Measurements from ENCODE around the gene FFAR3. TPM values are rescaled to one million over a fixed set of nuclear protein-coding genes. Genes with fewer than 3 reads are reported as not detected.
"Not testable (repeated sequence)": the region's sequence is repeated elsewhere in the genome, so short reads cannot be mapped to it uniquely, and the experiment has no call there.

FFAR3 gene
- polyA plus RNA-seq, 10 donors = 0.13 to 0.28 (median 0.21) TPM; not detected in 5

DNA sequence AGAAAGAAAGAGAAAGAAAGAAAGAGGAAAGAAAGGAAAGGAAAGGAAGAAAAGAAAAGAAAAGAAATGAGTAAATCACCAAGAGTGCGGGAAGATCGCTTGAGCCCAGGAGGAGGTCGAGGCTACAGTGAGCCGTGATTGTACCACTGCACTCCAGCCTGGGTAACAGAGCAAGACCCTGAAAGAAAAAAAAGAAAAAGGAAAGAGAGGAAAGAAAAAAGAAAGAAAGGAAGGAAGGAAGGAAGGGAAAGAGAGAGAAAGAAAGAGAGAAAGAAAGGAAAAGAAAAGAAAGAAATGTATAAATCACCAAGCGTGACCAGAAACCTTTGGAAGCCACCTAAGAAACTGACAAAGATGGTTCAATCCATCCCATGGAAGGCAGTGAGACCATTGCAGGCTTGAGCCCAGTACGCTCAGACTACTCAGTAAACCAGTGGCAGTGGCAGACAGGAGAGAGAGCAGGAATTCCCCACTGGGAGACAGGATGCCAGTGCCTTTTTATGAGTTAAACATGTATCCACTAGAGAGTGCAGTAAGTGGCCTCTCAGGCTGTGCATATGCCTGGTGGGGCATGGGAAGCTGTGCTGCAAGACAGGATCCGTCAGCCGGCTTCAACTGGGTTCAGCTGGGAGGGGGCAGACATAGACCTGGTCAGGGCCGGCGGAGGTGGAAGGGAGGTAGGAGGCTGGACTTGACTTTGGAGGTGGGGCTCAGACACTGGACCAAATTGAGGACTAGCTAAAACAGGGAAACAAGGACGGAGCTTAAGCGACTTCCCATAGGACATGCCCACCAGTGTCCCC, 17.4 kb downstream of the FFAR3 start:
- no peak for DNase-seq

DNA sequence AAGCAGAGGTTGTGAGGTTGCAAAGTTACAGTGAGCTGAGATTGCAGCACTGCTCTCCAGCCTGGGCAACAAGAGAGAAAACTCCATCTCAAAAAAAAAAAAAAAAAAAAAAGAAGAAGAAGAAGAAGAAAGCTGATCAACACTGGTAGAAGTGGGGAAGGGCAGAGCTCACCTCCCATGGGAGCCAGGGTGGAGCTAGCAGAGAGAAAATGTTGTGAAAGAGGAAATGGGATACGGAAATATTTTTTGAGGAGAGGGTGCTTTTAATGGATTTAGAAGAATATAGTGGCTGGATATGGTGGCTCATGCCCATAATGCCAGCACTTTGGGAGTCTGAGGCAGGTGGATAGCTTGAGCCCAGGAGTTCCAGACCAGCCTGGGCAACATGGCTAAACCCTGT, 19.4 kb downstream of the FFAR3 start:
- no peak for DNase-seq

DNA sequence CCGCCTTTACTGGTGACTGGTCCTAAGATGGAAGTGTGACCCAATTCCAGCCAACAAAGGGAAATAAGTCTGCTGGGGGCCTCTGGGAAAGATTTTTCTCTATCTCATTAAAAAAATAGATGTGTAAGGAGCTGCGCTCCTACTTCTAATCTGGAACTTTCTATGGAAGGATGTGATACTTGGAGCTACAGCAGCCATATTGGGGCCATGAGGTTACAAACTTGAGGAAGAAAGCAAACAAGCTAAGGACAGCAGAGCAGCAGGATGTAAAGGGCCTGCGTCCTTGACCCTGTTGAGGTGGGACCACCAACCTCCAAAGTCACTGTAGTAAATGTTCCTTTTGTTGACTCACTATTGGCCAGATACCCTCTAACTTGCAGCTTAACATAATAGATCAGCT, 20.1 kb downstream of the FFAR3 start:
- DNase-seq = no peak

DNA sequence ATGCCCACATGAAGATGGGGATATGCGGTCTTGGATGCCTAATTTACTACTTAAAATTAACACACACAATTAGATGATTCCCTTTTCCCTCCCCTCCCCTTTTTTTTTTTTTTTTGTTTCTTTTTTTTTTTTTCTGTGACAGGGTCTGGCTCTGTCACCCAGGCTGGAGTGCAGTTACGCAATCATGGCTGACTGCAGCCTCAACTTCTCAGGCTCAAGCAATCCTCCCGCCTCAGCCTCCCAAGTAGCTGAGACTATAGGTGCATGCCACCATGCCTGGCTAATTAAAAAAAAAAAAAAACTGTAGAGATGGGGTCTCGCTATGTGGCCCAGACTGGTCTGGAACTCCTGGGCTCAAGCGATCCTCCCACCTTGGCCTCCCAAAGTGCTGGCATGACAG, 21.3 kb downstream of the FFAR3 start:
- not testable (repeated sequence) for DNase-seq

DNA sequence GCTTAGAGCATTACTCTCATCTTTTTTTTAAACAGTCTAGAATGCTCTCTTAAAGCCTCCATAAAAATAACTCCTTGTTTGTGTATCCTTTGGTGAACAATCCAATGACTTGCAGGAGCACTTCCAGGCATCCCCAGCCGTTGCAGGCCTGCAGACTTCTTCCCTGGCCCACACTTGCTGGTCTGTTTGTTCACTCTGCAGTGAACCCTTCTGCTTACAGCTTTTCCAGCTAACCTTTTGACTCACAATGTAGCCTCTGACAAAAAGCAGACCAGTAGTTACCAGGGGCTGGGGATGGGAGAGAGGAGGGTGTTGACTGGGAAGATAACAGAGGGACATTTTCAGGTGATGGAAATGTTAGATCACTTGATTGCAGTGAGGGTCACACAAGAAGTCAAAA, 21.7 kb downstream of the FFAR3 start:
- no peak for DNase-seq

DNA sequence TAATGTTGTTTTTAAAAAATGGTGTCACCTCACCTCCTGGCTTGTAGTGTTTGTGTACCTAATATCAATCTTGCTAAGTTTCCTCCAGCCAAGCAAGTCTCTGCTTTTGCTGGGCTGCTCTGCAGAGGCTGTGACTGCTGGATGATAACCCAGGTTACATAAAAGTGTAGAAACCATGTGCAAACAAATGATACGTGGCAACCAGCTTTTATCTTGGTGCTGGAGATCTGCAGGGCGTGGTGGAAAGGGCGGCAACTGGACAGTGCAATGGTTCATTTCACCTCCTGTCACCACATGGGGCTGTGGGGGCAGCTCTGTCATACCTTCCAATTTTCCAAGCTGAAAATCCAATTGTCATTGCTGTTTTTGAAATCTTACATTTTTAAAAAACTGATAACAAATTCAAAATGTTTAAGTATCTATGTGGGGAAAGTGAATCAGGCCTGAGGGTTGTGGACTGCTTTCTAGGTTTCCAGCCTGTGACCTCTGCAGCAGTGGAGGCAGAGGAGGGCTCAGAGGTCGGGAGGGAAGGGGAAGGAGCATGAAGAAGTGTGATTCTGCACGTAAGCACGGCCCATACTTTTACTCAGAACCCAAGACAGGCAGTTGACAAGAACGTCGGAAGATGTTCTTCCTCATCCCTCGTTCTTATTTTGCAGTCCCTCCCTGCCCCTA, 22.3 kb downstream of the FFAR3 start:
- DNase-seq = no peak

DNA sequence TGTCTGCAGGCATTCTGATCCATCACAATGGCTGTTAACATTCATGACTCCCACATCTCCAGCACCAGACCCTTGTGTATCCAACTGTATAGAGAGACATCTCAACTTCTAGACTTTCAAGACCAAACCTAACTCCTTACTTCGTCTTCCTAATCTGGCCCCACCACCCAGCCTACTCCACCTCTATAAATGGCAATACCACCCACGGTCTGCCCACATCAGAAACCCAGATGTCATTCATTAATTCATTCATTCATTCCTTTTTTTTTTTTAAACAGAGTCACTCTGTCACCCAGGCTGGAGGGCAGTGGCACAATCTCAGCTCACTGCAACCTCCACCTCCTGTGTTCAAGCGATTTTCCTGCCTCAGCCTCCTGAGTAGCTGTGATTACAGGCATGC, 23.1 kb downstream of the FFAR3 start:
- DNase-seq = no peak

DNA sequence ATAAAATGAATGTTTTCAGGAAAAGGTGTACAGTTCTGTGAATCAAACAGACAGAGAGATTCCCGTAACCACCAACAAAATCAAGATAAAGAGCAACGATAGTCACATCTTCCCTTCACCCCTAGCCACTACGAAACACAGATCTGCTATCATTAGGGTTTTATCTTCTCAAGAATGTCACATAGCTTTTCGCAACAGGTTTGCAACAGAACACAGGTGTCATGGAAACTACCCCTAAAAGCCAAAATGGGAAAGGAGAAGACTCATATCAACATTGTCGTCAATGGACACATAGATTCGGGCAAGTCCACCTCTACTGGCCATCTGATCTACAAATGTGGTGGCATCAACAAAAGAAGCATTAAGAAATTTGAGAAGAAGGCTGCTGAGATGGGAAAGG, 23.7 kb downstream of the FFAR3 start:
- no peak for DNase-seq

DNA sequence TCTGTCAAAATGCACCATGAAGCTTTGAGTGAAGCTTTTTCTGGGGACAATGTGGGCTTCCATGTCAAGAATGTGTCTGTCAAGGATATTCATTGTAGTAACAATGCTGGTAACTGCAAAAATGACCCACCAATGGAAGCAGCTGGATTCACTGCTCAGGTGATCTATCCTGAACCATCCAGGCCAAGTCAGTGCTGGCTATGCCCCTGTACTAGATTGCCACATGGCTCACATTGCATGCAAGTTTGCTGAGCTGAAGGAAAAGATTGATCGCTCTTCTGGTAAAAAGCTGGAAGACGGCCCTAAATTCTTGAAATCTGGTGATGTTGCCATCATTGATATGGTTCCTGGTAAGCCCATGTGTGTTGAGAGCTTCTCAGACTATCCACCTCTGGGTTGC, 25.3 kb downstream of the FFAR3 start:
- DNase-seq = no peak

DNA sequence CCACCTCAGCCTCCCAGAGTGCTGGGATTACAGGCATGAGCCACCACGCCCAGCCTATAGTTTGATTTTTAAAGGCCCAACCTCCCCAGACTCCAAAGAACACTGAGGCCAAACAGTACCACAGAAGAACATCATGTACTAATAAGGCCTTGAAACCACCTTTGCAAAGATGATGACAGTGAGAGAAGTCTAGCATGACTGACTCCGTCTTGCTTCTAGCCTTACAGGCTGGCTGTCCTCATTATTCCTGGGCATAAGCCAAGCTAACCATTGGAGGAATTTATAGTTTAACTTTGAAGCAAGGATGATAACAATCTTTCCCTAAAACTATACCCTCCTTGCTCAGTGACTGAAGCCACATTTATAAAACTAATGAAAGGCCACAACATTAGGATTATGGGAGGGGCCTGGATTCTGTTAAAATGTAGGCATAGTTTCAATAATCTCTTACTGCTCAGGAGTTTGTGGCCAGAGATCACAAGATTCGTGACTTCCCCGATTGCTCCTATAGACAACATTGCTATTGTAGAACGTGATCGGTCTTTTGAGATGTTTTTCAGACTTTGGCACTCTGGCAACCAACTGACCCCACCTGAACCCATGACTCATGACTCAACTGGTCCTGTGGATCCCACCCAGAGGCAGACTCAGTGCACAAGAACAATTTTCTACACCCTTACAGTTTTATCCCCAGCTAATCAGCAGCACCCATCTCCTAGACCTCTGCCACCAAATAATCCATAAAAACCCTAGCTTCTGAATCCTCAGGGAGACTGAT, 30.2 kb downstream of the FFAR3 start:
- DNase-seq = no peak

DNA sequence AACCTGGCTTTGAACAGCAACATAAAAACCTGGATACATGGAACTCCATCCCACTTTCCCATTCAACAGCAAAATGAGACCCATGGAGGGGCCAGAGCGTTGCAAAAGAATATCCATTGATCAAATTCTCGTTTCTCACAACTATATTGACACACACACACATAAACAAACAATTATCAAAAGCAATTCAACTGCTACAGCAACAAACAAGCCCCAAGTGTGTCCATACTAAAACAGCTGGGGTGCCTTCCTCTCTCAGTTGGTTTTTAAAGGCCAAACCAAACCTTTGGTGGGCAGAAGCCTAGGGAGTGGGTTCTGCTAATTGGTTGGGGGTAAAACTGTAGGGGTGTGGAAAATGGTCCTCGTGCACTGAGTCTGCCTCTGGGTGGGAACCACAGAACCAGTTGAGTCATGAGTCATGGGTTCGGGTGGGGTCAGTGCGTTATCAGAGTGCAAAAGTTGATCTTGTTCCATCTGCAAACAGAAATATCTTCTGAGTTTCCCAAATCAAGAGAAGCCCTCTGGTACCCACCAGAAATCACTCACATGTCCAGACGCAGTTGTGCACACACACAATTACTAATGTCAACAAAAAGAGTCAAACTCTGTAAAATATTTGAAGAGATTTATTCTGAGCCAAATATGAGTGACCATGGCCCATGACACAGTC, 31.1 kb downstream of the FFAR3 start:
- no peak for DNase-seq

DNA sequence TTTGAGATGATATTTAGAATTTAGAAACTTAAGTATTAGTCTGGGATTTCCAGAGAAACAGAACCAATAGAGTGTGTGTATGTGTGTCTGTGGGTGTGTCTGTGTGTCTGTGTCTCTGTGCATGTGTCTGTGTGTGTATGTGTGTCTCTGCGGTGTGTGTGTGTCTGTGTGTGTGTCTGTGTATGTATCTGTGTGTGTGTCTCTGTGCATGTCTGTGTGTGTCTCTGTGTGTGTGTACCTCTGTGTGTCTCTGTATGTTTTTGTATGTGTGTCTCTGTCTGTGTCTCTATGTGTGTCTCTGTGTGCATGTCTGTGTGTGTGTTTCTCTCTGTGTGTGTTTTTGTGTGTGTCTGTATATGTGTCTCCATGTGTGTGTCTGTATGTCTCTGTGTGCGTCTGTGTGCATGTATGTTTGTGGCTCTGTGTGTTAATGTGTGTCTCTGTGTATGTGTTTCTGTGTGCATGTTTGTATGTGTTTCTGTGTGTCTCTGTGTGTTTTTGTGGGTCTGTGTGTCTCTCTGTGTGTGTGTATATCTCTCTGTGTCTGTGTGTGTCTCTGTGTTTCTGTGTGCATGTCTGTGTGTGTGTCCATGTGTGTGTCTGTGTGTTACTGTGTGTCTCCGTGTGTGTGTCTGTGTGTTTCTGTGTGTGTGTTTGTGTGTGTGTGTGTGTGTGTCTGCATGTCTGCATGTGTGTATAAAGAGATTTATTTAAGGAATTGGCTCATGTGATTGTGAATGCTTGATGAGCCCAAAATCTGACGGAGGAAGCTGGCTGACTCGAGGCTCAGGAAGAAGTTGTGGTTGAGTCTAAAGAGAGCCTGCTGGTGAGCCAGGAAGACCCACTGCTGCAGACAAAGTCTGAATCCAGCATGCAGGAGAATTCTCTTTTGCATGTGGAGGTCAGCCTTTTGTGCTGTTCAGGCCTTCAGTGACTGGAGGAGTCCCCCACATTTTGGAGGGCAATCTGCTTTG, 34.8 kb downstream of the FFAR3 start:
- DNase-seq = no peak

DNA sequence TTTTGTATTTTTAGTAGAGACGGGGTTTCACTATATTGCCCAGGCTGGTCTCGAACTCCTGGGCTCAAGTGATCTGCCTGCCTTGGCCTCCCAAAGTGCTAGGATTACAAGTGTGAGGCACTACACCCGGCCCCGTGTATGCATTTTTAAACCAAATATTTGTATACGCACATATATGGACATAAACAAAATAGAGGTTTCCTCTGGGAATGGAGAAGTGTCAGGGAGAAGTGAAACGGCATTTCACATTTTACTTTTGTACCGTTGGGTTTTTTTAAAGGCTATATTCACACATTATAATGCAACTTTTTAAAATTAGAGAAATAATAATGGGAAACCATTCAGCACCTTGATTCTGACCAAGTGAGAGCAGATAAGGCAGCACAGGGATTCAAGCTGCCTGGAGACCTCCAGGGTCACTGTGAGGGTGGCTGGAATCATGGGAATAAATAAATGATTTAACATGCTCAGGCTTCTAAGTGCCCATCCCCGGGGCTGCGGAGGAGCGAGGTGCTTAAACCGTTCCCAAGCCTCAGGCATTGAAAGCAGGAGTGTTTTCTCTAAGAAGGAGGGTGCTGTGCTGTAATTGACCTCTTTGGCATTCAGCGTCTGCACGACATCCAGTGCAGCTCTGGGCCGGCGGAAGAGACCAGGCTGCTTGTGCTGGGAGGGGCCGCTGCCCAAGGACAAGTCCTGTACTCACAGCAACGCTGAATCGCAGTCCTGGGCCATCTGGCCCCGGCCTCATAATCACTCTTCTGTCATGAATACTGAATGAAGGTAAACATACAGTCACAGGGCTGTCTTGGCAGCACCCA, 37.3 kb downstream of the FFAR3 start:
- DNase-seq = no peak

DNA sequence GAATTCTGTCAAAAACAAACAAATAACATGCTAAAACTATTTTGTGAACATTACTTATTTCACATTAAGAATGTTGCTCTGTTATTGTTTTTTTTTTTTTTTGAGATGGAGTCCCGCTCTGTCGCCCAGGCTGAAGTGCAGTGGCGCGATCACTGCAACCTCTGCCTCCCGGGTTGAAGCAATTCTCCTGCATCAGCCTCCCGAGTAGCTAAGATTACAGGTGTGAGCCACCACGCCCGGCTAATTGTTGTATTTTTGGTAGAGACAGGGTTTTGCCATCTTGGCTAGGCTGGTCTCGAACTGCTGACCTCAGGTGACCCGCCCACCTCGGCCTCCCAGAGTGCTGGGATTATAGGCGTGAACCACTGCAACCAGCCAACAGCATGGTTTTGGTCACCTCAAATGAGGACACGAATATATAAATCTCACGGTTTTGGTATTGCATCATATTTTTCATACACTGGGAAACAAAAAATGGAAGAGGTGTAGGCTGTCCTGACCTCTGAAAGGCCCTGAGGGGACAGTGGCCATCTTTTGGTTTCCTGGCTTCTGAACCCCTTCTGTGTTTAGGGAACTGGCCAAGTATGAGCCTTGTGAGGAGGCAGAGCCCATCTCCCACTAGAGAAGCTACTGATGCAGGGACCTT, 38.1 kb downstream of the FFAR3 start:
- no peak for DNase-seq

DNA sequence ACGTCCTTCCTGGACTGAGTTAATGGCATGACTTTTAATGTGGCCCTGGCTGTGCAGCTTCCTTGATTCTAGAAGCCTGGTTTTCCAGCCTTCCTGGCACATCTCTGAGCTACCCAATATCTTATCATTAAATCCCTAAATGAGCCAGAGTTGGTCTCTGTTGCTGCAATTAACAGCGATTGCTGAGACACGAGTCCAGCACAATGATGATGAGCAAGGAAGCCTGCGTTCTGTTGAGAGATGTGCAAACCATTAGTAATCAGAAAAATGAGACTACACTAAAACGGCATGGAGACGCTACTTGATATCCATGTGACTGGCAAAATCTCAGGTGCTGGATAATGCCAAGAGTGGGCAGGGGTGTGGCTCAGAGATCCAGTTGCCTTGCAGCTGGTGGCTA, 38.8 kb downstream of the FFAR3 start:
- no peak for DNase-seq

DNA sequence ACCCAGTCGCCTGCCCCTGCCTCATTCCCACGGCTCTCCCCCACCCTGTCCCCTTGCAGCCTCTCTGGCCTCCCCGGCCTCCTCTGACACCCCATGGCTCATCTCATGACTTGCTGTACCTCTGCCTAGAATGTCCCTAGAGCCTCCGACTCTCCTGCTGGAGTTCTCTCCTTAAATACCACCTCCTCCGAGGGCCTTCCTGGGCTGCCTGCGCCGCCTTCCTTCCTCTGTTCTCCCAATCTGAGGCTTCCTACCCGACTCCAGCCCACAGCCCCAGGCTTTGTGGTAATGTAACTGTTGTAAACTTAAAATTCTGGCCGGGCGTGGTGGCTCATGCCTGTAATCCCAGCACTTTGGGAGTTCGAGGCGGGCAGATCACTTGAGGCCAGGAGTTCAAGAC, 40.3 kb downstream of the FFAR3 start:
- DNase-seq = no peak

DNA sequence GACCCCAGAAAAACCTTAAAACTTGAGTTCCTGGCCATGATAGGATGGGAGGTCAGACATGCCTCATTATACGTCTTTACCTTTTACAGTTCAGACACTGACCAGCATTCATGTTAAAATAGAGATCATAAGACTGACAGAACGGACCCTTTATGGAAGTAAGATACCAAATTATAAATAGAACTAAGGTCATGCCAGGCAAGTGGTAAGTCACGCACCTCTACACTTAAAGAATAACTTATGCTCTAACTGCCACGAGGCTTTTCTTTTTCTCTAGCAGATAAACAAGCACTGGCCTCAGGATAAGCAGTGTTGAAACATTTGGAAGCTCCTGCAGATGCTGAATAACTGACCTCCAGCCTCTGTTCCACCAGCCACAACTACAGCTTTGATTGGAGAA, 41.0 kb downstream of the FFAR3 start:
- DNase-seq = no peak

DNA sequence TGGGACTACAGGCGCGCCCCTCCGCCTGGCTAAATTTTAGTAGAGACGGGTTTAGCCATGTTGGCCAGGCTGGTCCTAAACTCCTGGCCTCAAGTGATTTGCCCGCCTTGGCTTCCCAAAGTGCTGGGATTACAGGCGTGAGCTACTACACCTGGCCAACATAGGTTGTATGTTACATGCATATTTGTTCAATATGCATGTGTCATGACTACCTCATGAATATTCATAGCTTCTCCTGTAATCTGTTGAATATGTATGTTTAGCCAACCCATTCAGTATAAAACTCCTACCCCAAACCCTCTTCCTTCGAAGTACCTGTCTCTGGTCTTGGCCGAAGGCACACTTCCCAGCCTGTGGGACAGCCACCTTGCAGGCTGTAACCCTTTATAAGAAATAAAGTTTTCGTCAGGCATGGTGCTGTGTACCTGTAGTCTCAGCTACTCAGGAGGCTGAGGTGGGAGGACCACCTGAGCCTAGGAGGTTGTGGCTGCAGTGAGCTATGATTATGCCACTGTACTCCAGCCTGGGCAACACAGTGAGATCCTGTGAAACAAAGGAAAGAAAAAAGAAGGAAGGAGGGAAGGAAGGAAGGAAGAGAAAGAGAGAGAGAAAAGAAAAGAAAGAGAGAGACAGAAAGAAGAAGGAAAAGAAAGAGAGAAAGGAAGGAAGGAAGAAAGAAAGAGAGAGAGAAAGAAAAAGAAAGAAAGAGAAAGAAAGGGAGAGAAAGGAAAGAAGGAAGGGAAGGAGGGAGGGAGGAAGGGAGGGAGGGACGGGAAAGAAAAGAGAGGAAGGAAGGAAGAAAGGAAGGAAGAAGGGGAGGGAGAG, 41.9 kb downstream of the FFAR3 start:
- no peak for DNase-seq

DNA sequence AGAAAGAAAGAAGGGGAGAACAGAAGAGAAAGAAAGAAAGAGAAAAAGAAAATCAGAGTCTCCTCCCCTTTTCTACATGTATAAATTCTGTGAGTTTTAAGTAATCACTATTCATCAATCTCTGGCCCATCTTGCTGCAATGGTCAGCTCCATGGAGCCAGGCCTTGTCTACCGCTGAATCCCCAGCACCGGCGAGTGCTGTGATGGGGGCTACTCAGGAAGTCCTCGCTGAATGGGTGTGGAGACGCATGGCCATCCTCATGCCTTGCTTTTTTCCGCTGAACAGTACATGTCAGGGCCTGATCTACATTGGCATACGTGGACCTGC, 42.5 kb downstream of the FFAR3 start:
- DNase-seq = no peak

Data from muscle of back (tissue), 11 donors.